NCI-H1694 (cell line): Measurements from ENCODE around the gene SFXN1.
"Not testable (repeated sequence)": the region's sequence is repeated elsewhere in the genome, so short reads cannot be mapped to it uniquely, and the experiment has no call there.

Experiments
- DNase-seq: peaks from one replicate; lab custom pipeline; 2025; lab: John Stamatoyannopoulos, UW

The SFXN1 gene

DNA sequence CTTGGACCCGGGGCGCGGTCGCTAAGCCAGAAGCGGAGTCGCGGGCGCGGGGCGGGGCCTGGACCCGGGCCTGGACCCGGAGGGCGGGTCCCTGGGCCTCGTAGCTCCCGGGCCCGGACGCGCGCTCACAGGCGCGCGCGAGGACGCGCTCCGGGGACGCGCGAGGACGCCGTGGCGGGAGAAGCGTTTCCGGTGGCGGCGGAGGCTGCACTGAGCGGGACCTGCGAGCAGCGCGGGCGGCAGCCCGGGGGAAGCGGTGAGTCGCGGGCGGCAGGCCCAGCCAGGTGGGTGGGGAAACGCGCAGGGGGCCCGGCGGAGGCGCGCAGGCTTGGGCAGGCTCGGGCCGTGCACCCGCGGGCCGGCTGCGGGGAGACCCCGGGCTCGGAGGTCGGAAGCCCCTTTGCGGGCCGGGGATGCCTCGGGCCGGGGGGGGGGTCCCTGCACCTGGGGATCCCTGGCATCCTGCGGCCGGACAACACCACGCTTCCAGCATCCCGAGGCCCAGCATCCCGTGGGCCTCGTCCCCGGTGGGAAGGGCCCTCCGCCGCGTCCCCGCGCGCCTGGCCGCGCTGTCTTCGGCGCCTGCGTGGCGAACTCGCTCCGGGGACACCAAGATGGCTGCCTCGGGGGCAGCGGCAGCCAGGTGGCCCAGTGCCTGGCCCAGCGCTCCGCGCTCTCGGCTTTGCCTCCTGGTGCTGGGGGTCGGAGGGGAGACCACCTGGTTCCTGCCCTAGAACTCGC, at the start of gene SFXN1:
Gene SFXN1, plus strand, starts transcription at position 177 of the 741 bp plus-strand sequence. CDS start 13,544 bp downstream, outside the sequence.
- peak; percentile 27 for DNase-seq

DNA sequence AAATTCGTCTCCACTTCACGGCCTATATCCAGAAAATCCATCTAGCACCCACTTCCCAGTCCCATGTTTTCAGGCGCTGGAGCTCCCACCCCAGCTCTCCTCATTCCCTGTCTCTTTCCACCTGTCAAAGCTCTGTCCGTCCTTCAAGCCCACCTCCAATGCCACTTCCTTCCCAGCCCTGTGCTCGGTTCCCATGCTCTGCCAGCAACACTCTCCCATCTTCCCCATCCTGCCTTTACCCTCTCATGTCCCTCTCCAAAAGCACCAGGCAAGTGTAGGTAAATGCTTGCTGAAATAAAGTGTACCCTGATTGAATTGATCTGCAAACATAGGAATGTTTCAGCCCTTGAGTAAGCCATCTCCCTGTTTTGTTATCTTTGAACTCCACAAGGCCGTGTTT, 43.6 kb upstream of the SFXN1 start:
- no peak for DNase-seq

GRCh38 chr5:175436359-175436758, 42.0 kb upstream of the SFXN1 start:
- no peak for DNase-seq

DNA sequence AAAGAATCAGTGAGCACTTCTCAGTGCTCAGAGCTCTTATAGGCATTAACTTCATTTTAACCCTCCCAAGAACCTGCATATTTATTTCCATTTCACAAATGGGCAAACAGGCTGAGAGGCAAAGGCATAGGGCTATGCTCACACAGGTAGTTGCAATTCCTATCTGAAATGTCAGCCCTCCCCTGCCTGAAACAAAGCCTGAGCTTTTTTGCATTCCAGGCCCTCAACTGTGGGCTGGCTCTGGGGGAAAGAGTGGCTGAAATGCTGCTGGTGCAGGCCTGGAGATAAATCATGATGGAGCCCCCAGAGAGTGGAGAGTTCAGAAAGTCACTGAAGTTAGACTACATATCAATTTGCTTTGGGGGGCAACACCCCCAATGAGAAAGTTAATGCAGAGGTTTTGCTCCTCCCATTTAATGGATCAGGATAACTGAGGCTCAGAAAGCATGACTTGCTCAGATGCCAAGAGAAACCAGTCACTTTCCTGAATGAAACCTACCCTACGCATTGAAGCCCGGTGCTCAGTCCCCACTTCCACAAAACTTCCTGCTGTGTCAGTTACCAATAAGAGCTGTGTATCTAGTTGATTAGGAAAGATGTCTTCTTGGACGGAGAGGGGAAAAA, 40.0 kb upstream of the SFXN1 start:
- no peak for DNase-seq

DNA sequence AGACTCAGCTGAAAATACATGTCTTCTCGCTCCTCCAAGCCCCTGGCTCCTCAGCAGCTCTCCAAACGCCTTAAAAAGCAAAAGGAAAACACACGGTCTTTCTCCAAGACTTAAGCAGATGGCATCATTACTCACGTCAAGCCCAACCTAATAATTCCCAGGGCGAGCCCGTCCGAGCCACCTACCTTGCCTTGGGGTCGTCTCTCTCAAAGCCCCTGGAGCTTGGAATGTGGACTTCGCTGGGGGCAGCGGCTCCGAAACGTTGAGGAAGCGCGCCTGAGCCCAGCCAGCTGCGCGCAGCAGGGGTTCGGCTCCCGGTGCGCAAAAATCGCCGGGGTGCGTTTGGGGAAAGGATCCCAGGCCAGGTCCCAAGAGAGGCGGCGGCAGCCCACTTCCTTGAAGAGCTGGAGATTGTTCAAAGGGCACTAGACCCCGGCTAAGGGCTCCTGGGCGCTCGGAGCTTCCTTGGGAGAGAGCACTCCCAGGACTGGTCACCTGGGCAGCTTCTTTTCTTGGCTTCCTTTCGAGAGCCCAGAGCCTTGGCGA, 34.8 kb upstream of the SFXN1 start:
- no peak for DNase-seq

DNA sequence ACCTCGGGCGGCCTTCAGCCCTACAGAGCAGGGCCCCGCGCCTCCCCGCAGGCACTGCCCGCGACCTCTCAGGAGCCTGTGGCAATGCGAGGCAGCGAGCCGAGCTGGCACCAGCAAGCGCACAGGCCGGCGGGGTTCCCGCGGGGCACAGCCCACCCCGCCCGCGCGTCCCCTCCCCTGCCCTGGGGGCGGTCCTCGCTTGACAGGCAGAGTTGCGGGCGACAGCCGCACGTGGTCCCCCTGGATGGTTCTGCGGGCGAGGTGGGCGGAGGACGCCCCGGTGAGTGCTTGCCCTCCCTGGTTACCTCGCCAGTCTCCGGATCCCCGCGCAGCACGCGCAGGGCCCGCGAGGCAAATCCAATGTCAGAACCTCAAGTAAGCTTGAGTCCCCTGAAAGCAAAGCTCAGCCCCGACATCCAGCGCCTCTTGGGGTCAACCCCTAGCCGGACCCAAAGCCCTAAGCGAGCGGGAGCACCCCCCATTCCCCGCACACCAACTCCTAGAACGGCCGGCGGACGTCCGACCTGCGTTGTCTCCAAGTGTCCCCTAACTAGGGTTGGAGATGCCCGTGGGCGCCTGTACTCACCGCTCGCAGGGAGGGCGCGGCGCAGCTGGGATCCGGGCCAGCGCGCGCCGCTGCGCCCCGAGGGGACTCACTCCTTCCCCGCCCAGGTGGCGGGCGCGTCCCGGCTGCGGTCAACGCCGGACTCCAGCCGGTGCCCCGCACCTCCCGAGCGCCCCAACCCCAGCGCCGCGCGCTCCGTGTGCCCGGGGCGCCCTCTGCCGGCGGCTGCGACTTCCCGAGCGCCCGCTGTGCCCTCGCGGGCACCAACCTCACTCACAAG, 34.1 kb upstream of the SFXN1 start, which contains the start of gene DRD1:
Gene DRD1, minus strand, starts transcription at position 123 of the 845 bp plus-strand sequence. CDS start 1,083 bp downstream, outside the sequence.
- DNase-seq: no peak

- DNase-seq: no peak
Observed at GRCh38 chr5:175444905-175445456, 33.4 kb upstream of the SFXN1 start.

DNA sequence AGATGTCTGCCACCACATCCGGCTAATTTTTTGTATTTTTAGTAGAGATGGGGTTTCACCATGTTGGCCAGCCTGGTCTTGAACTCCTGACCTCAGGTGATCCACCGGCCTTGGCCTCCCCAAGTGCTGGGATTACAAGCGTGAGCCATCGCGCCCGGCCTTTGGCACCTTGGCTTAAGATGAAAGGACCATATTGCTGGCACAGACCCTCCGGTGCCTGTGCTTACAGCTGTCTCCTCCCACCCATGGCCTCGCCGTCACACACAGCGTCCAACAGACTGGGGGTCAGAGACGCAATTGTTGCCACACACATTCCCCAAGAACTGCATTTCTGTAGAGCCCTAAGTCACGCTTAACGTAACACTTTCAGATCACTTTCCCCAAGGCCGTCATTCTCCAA, 32.0 kb upstream of the SFXN1 start:
- not testable (repeated sequence) for DNase-seq

GRCh38 chr5:175447571-175447970, 30.8 kb upstream of the SFXN1 start:
- no peak for DNase-seq

GRCh38 chr5:175448276-175448675, 30.1 kb upstream of the SFXN1 start:
- DNase-seq: no peak

GRCh38 chr5:175452166-175452565, 26.2 kb upstream of the SFXN1 start:
- DNase-seq: no peak

- not testable (repeated sequence) for DNase-seq
Observed at GRCh38 chr5:175454338-175454737, 24.0 kb upstream of the SFXN1 start.

- no peak for DNase-seq
Observed at GRCh38 chr5:175456105-175456742, 22.1 kb upstream of the SFXN1 start.

GRCh38 chr5:175457466-175457865, 20.9 kb upstream of the SFXN1 start:
- DNase-seq: no peak

GRCh38 chr5:175460126-175460525, 18.2 kb upstream of the SFXN1 start:
- DNase-seq: peak; percentile 68

DNA sequence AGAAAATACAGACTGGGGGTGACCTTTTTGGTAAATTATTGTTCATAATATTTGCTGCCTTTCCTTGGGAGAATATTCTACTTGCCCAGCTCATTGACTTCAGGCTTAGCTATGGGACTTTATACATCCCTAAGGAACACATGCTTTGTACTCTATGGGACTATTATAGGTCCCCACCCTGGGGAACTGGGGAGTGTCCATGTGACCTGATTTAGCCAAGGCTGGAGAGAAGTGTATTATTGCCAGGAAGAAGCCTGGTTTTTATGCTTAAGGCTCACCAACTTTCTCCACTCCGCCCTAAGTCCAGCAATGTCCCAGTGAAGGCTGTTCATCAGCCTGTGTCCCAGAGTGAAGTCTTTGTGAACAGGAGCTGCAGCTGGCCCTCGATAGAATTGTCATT, 17.8 kb upstream of the SFXN1 start:
- DNase-seq: no peak

DNA sequence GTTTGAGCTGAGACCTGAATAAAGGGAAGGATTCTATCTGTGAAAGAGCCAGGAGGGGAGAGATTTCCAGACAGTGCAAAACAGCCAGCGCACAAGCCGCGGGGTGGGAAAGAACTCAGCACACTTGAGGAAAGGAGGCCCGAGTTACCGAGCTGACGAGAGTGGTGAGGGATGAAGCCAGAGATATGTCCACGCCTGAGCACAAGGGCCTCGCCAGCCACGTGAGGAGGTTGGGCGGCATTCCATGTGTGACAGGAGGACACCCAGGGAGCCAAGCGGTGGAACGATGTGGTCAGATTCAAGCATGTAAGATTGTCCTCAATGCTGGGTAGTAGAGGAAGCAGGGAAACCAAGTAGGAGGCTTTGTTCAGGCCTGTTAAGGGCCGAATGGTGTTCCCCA, 17.0 kb upstream of the SFXN1 start:
- no peak for DNase-seq

GRCh38 chr5:175463641-175464040, 14.7 kb upstream of the SFXN1 start:
- DNase-seq: no peak

GRCh38 chr5:175464074-175464941, 14.1 kb upstream of the SFXN1 start:
- DNase-seq: peak; percentile 62

GRCh38 chr5:175464942-175465233, 13.5 kb upstream of the SFXN1 start:
- no peak for DNase-seq

- no peak for DNase-seq
Observed at GRCh38 chr5:175465282-175465681, 13.1 kb upstream of the SFXN1 start.
